Raji (cell line): Measurements from ENCODE around the gene SERAC1.

ENCODE experiments used
- POLR2A ChIP-seq: IDR thresholded peaks from 2 replicates; pipeline ENCODE4 v1.6.1; 2011; ENCODE audit warnings: low read depth, low read length, control low read depth; ENCODE audit not compliant: insufficient read depth

The SERAC1 gene

GRCh38 chr6:158095031-158095430, 73.0 kb downstream of the SERAC1 start:
- no peak for TF ChIP-seq POLR2A

DNA sequence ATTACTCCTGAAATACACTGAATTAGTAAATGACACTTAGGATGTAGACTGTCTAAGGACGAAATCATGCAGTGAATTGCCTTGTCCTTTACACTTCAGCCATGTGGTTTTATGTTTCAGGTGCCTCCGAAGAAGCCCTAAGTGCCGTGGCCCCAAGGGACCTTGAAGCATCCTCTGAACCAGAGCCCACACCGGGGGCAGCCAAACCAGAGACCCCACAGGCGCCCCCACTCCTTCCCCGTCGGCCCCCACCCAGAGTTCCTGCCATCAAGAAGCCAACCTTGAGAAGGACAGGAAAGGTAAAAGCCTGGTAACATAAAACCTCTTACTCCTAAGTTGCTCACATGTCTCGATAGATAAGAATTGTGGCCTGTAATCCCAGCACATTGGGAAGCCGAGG, 75.3 kb downstream of the SERAC1 start:
- TF ChIP-seq POLR2A: no peak

- no peak for TF ChIP-seq POLR2A
Observed at GRCh38 chr6:158087224-158087867, 80.7 kb downstream of the SERAC1 start.

- TF ChIP-seq POLR2A: no peak
Observed at GRCh38 chr6:158086504-158087223, 81.4 kb downstream of the SERAC1 start.

- no peak for TF ChIP-seq POLR2A
Observed at GRCh38 chr6:158086054-158086503, 82.0 kb downstream of the SERAC1 start.

DNA sequence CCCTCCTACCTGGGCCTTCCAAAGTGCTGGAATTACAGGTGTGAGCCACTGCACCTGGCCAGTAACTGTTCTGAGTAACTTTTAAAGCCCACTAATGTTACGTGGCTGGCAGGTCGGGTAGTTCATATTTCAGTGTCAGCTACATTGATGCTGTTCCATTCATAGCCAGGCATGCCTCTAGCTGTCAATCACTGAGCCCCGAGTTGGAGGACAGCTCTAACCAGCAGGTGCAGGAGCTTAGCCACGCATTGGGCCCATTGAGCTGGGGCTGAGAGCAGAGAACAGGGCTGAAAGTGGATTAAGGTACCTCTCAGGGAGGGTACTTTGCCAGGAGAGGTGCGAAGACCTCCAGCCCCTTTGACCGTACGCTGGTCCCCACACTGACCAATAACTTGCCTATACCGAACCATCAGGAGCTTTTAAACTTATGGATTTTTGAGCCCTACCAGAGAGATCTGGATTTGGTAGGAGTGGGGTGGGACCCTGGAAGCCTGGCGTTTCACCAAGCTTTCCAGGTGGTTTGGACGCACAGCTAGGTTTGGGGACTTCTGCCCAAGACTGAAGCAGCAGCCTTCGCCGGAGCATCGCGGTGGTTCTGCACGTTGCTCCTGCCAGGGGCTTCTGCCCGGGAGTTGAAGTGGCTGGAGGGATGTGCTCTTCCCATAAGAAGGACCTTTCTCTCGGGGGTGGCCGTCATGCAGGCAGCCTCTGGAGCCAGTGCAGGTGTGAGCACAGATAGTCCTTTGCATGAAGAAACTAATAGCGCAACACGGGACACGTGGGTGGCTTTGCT, 82.6 kb downstream of the SERAC1 start:
- TF ChIP-seq POLR2A: no peak

DNA sequence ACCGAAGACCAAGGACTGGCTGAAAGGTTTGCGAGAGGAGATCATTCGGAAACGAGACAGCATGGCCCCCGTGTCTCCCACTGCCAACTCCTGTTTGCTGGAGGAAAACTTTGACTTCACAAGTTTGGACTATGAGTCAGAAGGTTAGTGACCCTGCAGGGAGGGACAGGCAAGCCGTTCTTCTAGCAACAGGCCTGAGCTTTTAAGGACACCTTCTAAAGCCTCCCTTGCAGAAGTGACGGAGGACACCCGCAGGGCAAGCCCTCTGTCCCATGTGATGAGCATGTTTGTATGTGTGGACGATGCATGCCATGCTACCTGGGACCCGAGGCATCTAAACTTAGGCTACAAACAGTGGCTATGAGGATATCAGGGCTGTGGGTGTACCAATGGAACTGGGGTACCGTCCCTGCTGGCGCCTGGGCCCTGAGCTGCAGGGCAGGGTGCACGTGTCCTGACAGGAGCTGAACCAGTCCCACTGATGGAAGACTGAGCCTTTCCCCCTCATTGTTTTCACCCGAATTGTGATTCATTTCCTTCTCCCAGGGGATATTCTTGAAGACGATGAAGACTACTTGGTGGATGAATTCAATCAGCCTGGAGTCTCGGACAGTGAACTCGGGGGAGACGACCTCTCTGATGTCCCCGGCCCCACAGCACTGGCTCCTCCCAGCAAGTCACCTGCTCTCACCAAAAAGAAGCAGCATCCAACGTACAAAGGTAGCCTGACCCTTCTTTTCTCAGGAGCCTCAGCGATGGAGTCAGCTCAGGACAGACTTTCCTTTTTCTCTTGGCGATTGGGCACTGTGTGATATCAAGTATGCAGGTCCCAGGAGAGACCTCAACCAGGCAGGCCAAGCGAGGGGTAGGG, 84.4 kb downstream of the SERAC1 start:
- TF ChIP-seq POLR2A: no peak

- TF ChIP-seq POLR2A: no peak
Observed at GRCh38 chr6:158081657-158081935, 86.5 kb downstream of the SERAC1 start.

- TF ChIP-seq POLR2A: no peak
Observed at GRCh38 chr6:158080849-158081656, 87.0 kb downstream of the SERAC1 start.

DNA sequence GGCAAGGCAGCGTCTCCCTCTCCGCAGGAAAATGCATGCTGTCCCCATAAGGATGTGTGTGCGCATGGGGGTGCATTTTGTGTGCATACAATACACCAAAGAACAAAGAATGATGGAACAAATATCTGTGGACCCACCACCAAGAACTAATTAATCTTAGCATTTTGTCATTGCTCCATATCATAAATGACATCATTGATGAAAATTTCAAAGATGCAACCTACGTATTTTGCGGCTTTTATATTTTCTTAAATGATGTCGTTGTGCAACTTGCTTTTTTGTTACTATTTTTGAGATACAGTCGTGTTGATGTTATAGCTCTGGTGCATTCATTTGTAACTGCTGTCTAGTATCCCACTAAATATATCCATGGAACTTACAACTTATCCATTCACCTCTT, 89.7 kb downstream of the SERAC1 start:
- TF ChIP-seq POLR2A: no peak

- TF ChIP-seq POLR2A: no peak
Observed at GRCh38 chr6:158077676-158078075, 90.4 kb downstream of the SERAC1 start.

GRCh38 chr6:158076548-158076947, 91.5 kb downstream of the SERAC1 start:
- no peak for TF ChIP-seq POLR2A

GRCh38 chr6:158073776-158074175, 94.3 kb downstream of the SERAC1 start:
- TF ChIP-seq POLR2A: no peak

DNA sequence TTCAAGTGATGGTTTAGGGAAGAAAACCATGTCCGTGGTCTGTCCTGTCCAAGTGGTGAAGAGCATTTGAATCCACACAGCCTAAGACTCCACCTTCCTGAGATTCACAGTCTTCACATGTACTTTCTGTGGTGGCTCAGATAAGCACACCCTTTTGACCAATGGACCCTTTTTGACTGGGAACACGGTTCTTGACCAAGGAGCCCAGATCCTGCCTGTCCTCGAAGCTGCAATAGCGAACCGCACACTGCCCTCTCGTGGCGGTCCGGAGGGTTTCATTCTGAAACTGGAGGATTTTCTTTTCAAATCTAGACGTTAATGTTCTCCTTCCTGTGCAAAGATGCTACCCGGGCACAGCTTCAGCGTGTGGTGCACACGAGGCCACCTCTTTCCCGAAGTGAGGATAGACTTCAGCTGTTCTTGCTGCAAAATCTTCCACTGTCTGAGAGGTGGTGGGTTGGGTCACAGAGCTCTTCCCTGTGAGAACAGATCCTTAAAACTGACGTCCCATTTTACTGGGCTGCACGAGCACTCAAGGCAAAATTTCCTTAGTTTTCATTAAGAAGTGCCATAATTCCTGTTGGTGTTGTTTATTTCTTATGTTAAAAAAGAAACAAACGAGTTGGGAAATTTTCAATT, 95.9 kb downstream of the SERAC1 start:
- TF ChIP-seq POLR2A: no peak
